NCI-H2081 (cell line): Measurements from ENCODE around the gene SPC25.
A peak's percentile ranks its signal among the peaks of the same experiment; 100 is the strongest.
"Not testable (repeated sequence)": the region's sequence is repeated elsewhere in the genome, so short reads cannot be mapped to it uniquely, and the experiment has no call there.

Experiments used
- DNase-seq, 2 experiments: peaks; one replicate each; lab custom pipeline; 2025; lab: John Stamatoyannopoulos, UW

Gene SPC25

DNA sequence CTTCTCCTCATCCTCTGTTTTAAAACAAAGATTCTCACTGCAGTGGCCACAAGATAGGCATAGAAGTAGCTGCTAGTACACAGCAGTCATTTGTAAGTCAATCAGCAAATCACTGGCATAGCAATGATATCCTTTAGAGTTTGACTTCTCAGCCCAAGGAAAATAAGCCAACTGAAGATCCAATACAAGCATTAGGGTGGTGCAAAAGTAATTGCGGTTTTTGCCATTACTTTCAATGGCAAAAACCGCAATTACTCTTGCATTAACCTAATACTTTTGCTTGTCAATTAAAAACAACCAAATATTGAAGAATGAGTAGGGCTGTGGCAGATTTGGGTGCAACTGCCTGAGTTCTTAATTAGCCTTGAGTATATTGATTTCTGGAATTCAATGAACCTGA, 13.7 kb upstream of the SPC25 start:
- DNase-seq, result no peak

DNA sequence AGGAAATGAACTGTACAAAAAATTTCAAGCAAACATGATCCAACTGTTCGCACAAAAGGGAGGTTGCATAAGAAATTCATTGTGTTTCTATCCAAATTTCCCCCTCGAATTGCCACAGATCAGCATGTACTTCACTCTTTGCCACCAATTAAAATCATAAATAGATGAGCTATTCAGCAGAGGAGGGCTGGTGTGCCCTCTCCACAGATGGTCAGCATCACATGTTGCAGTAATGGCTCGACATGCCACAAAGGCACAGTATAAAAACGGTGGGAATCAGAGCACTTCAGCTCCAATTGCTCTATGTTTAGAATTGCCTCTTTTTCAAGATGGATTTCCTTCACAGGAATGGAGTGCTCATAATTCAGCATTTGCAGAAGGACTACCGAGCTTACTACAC, 10.8 kb upstream of the SPC25 start, which contains the start of gene G6PC2:
TSS of gene G6PC2 (plus strand) at position 289 of the 400 bp plus-strand sequence. CDS start at position 330, 41 bp downstream.
- DNase-seq, result peak in 1 of 2 experiments; percentile 24

DNA sequence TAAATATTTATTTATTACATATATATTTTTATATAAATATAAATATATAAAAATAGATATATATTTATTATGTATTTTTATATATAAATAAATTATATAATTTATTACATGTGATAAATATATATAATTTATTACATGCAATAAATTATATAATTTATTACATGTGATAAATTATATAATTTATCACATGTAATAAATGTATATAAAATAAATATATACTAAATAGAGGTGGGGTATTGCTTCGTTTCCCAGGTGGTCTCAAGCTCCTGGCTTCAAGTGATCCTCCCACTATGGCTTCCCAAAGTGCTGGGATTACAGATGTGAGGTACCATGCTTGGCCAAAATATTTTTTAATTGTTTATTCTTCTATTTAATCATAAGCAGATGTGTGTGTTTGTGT, 7.2 kb upstream of the SPC25 start:
- DNase-seq, result no peak

DNA sequence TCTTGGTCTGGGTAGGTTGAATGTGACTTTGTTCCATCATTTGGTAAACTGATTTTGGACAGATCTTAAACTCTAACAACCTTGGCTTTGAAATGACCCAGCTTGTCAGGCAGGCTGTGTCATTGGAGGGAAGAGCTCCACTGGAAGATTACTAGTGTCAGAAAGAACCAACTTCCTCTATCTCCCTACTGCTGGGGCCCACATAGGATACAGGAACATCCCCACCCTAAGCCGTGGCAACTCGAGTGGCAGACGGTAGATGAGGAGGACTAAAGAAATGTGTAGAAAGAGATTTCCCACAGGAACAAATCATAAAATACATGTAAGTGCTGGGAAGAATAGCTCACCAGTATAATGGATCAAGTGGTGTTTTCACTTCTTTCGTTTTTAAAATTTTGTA, 6.6 kb upstream of the SPC25 start:
- DNase-seq, result no peak

DNA sequence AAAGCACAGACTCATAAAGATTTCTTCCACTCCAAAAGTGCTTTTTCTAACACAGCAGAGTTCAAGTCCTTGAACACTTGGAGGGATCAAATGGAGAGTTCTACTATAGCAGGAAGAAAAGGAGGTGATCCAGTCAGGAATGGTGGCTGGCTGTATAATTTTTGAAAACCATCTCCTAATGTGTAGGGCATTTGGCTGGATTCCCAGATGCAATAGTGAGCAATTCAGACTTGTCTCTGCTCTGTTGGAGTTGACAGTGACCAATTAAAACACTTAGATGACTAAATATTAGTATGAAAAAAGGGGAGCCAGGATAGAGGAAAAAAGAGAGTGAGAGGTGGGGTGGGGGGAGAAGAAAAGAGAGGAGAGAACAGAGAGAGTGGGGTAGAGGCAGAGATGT, 5.5 kb upstream of the SPC25 start:
- DNase-seq, result peak; percentile 39 to 77

DNA sequence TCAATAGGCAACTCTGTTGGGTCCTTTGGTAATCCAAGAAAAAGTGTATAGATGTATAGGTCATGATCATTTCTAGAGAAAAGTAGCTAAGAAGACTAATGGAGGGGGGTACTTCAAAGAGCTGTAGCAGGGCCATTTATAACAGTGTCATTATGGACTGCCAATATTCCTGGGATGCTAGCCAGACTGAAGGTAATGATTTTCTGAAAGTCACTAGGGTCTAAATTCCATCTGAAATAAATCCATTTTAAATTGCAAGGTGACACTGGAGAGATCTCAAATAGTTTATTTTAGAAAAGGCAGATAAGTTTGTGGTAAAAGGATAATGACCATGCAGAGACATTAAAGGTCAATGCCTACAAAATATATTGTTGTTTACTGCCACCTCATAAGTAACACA, 4.5 kb upstream of the SPC25 start:
- DNase-seq, result no peak

DNA sequence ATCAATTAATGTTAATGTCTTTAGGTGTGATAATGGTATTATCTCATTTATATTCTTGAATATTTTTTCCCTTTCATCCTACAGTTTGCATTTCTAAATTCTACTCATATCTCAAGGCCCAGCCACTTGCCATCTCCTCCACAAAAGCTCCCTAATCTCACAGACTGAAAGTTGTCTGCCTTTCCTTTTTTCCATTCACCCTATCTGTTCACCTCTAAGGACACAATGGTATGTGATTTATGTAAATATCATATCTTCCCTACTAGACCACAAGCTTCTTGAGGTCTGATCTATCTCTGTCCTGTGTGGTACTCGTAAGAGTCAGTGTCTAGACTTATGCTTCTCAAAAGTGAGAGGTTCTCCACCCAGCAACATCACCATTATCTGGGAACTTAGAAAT, 3.9 kb upstream of the SPC25 start:
- DNase-seq, result no peak

DNA sequence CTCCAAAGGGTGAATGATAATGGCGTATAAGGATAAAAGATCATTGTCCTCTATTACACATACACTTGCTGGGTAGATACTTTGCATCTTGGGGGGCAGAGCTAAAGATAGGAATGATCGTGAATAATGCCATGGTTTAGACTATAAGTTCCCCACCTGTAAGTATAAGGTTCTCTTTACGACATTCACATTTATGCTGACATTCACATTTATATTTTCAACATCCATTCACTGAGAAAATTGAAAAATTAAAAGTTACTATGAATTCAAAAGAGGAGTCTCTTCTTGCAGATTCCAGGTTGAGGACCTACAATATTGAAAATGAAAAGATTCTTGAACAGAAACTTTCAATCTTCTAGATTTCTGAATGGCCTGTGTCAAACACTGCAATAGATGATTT, 2.1 kb upstream of the SPC25 start:
- no peak for DNase-seq

DNA sequence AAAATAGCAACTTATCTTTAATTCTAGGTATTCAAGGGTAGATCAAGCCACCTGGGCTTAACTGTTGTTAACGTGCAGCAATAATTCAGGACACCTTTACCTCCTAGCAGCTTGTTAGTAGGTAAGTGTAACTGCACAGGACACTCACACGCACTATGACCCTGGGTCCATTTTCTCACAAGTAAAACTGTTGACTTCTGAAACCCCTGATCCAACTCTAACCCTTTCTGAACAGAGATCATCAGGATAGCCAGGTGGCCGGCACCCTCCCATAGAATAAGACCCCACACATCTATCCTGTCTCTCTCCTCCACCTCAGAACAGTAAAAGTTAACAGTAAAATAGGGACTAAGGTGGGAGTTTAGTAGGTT, 610 bp downstream of the SPC25 start:
- DNase-seq, result no peak

DNA sequence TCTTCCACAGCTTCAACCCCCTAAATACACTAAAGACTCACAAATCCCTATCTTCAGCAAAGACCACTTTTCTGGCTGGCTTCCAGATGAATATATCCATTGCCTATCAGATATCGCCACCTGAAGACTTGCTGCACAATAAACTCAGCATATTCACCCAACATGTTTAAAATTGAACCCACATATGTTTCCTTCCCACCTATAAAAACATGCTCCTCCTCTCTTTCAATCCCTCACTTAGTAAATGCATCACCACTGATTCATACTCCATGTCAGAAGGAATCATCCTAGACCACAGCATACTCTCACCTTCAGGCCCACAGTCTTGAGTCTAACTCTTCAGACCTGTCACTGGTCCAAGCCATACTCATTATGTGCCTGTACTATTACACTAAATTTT, 5.3 kb downstream of the SPC25 start:
- DNase-seq, result no peak

DNA sequence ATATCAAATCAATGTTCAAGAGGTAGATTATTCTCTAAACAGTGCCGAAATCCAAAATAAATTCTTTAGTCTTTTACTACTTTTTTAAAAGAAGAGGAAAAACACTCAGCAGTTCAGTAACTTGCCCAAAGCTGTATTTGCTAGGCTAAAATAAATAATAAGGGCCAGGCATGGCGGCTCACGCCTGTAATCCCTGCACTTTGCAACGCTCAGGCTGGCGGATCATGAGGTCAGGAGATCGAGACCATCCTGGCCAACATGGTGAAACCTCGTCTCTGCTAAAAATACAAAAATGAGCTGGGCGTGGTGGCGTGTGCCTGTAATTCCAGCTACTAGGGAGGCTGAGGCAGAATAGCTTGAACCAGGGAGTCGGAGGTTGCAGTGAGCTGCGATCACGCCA, 8.1 kb downstream of the SPC25 start:
- not testable (repeated sequence) for DNase-seq

DNA sequence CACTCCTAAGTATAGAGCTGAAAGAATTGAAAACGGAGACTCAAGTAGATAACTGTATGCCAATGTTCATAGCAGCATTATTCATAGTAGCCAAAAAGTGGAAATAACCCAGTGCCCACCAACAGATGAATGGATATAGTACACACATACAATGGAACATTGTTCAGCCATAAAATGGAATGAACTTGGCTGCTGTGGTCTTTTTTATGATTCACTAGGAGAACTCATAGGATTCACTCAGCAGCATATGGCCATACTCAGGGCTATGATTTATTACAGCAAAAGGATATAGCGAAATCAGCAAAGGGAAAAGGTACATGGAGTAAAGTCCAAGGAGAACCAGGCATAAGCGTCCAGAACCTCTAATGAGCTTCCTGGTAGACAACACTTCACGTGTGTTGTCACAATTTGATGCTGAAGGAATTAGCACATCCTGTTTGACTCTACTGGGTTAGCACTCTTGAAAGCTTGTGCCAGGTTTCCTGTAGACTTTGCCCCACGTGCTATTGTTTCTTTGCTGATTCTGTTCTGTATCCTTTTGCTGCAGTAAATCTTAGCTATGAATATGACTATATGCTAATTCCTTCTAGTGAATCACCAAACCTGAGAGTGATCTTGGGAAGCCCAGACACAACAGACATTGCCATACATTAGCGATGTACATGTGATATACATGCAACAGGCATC, 15.7 kb downstream of the SPC25 start:
- no peak for DNase-seq

DNA sequence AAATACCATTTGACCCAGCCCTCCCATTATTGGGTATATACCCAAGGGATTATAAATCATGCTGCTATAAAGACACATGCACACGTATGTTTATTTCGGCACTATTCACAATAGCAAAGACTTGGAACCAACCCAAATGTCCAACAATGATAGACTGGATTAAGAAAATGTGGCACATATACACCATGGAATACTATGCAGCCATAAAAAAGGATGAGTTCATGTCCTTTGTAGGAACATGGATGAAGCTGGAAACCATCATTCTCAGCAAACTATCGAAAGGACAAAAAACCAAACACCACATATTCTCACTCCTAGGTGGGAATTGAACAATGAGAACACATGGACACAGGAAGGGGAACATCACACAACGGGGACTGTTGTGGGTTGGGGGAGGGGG, 19.4 kb downstream of the SPC25 start:
- DNase-seq, result not testable (repeated sequence)

DNA sequence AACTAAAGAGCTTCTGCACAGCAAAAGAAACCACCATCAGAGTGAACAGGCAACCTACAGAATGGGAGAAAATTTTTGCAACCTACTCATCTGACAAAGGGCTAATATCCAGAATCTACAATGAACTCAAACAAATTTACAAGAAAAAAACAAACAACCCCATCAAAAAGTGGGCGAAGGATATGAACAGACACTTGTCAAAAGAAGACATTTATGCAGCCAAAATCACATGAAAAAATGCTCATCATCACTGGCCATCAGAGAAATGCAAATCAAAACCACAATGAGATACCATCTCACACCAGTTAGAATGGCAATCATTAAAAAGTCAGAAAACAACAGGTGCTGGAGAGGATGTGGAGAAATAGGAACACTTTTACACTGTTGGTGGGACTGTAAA, 19.9 kb downstream of the SPC25 start:
- not testable (repeated sequence) for DNase-seq

DNA sequence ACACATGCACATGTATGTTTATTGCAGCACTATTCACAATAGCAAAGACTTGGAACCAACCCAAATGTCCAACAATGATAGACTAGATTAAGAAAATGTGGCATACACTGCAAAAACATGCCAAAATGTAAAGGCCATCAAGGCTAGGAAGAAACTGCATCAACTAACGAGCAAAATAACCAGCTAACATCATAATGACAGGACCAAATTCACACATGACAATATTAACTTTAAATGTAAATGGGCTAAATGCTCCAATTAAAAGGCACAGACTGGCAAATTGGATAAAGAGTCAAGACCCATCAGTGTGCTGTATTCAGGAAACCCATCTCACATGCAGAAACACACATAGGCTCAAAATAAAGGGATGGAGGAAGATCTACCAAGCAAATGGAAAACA, 23.1 kb downstream of the SPC25 start:
- DNase-seq, result not testable (repeated sequence)

DNA sequence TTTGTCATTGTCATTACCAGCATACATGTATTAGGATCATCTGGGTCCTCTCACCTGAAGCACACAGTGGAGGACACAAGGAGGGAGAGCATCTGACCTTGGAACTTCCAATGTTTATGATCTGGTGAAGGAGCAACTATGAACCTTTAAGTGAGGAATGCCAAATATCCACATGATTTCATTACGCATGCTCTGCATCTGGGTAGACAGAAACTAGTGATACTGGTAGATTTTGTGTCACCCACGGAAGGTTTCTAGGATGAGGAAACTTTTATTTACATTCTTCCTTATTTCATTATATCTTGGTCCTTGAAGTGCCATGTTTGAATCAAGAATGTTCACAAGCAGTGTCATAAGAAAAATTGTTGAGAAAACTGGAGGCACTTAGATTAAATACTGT, 32.1 kb downstream of the SPC25 start:
- no peak for DNase-seq

DNA sequence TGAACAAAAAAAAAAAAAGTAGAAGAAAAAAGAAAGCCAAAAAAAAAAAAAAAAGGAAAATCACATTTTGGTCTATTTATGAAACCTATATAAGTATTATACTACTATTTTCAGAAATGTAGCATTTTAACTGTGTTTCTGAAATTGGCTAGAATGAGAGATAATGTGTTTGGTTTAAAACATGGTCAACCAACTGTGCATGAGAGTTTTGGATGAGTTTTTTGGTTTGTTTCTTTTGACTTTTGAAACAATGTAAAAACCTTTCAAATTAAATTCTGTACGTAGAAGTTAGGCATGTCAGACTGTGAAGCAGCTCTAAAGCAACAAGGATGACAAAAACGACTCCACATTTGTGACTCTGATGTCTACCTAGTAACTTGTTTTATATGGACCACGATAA, 34.6 kb downstream of the SPC25 start:
- DNase-seq, result no peak

DNA sequence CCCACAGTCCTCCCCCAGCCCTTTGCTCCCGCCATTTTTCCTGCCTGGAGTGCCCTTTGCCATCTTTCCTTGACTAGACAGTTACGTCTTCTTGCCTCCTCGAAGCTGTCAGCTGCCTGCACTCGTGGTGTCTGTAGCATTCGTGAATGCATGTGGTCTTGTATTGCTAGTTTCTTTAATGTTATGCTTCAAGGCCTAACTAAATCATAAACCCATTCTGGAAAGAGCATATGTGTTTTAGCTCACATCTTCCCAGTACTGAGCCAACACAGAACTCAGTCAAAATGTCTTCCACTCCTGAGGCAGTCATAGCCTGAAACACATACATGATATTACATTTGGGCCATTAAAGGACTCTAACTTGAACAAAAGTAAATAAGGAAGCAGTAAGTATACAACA, 35.6 kb downstream of the SPC25 start:
- no peak for DNase-seq

DNA sequence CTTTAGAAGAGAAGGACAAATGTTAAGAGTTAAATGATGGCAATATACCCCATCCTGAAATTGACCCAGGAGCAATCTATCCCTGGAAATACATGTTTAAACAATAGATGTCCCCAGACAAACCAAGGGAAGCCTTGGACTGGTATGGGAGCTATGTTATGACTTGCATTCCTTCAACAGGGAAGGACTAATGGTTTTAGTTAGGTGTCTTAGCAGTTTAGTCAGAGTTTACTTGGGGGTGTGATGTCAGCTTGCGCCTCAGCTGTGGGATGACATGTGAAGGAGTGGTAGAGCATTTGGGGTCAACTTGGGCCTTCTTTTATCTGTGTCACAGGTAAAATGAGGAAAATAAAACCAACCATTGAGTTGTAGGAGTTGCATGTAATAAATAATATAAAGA, 36.8 kb downstream of the SPC25 start:
- DNase-seq, result no peak

DNA sequence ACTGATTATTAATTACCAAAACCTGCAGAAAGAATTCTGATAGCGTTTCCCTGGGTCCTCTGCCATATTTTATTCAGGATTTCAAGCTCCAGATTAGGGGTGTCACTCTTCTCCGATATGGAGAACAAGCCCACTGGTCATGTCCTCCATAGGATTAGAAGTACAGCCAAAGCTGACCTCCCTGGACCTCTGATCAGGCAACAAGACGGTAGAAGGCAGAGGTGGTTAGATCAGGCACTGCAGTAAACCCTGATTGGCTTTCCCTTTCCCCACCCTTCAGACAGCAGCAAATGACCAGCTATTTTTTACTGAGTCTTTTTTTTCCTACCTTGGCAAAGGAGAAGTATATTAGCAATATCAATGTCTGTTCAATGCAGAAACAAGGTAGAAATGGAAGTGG, 37.7 kb downstream of the SPC25 start:
- no peak for DNase-seq

DNA sequence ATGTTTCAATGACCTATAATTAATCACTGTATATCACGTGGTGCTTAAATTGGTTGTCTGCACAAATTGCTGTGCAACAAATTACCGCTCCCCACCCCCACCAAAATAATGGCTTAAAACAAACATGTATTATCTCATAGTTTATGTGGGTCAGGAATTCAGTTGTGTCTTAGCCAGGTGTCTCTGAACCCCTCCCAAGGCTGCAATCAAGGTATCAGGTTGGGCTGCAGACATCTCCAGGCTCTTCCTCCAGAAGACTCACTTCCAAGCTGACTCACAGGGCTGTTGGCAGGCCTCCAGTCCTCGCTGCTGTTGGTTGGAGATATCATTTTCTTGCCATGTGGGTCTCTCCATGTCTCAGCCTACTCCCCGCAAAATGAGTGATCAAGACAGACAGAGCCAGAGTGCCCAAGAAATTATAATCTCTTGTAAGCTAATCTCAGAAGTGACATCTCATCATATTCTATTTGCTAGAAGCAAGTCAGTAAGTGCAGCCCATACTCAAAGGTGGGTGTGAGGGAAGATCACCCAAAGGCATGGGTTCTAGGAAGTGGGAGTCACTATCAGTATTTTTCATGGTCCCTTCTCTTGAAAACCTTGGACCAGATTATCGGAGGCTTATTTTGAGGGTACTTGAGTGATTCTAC, 38.4 kb downstream of the SPC25 start:
- DNase-seq, result peak; percentile 8 to 22

DNA sequence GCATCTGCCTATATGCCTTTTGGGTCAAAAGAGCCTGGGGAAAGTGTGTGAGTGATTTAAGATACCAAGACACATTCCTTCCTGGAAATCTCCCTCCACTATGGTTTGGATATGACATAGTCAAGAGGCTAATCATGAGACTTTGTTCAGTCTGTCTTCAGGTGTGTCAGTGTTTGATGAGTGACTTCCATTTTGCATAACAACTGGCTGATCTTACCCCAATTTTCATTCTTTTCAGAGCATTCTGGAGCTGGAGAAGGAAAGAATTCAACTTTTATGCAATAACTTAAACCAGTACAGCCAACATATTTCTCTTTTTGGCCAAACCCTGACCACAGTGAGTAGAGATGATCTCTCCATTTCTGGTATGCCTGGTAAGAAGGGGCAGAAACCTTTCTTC, 39.4 kb downstream of the SPC25 start:
- no peak for DNase-seq

DNA sequence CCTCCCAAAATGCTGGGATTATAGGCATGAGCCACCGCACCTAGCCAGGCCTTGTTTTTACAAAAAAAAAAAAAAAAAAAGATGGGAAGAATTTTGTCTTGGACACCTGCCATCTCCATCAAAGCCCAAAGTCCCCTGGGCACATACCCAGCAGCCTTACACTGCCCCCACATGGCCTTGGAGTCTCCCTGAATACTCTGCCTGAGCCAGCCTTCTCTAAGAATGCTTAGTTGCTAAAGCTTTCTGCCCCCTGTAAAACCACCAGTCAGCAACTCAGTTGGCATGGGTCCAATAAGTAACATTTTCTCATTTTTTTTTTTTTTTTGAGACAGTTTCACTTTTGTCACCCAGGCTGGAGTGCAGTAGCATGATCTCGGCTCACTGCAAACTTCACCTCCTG, 40.6 kb downstream of the SPC25 start:
- peak in 1 of 2 experiments; percentile 20 for DNase-seq

DNA sequence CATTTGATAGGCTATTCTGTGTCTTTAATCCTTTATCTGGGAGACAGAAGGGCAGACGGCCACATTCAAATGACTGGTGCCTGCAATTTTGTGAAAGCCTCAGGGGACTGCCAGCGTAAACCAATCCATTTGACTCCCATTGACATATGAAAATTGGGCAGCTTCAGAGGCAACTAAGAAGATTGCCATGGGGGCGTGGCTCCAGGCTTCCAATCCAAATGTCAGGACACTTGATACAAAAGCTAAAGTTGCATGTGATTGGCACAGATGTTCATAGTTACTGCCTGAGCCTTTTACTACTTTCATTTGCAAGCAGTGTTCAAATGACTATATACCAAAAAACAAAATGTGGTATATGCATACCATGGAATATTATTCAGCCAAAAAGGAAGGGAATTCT, 42.0 kb downstream of the SPC25 start:
- DNase-seq, result peak; percentile 36 to 64
